Muscle of leg (tissue), 11 donors: Measurements from ENCODE around the gene PON2. TPM values are rescaled to one million over a fixed set of nuclear protein-coding genes. Genes with fewer than 3 reads are reported as not detected.
"Not testable (repeated sequence)": the region's sequence is repeated elsewhere in the genome, so short reads cannot be mapped to it uniquely, and the experiment has no call there.

ENCODE experiments used
- DNase-seq: peaks from one replicate; pipeline ENCODE4 v3.0.0; 2013
- H3K27ac ChIP-seq: one replicate; pipeline ENCODE4 v1.5.1; 2013; ENCODE audit warnings: mild to moderate bottlenecking, low read length, control low read depth
- H3K27me3 ChIP-seq: one replicate; pipeline ENCODE4 v1.6.1; 2013; ENCODE audit warnings: low read length; ENCODE audit not compliant: control insufficient read depth, insufficient read depth
- H3K36me3 ChIP-seq: one replicate; pipeline ENCODE4 v1.6.1; 2013; ENCODE audit warnings: low read length; ENCODE audit not compliant: control insufficient read depth, insufficient read depth
- H3K4me1 ChIP-seq: one replicate; pipeline ENCODE4 v1.6.1; 2013; ENCODE audit warnings: low read length; ENCODE audit not compliant: control insufficient read depth, insufficient read depth
- H3K4me3 ChIP-seq: one replicate; pipeline ENCODE4 v1.5.1; 2013; ENCODE audit warnings: low read length, control low read depth
- H3K9me3 ChIP-seq: replicated peaks from 2 replicates; pipeline ENCODE4 v1.6.1; 2013; ENCODE audit warnings: low read depth, low read length; ENCODE audit not compliant: control insufficient read depth
- WGBS: methylation state at CpG from one replicate; pipeline ENCODE4 v1.1.5; 2013; ENCODE audit warnings: missing lambda C conversion rate; ENCODE audit not compliant: insufficient coverage; 5-methylcytosine and 5-hydroxymethylcytosine counted together
- polyA plus RNA-seq, 8 donors: library from polyadenylated mRNA; unstranded; fragments of 120-200 nt; gene quantifications; one replicate each; pipeline versions ENCODE4 v1.2.1 to v1.2.3, GENCODE V29; 2013; ENCODE audit warnings: inconsistent platforms in 1 of 8, low replicate concordance in 1 of 8; ENCODE audit not compliant: insufficient read length in 8 of 8, insufficient read depth in 1 of 8
- total RNA-seq: library from RNA; stranded (reverse); fragments of 120-200 nt; gene quantifications from one replicate; pipeline ENCODE4 v1.2.4, GENCODE V29; 2013

The PON2 gene
- total and polyA plus RNA-seq, 9 donors = 66.7 to 153 (median 81.6) TPM

- no peak overlapping the region for H3K4me3 ChIP-seq
- DNase-seq = peak; percentile 87
- no peaks in the 10 kb centered on the region for H3K36me3 ChIP-seq
- peaks cover 27% of the 10 kb centered on the region for H3K4me1 ChIP-seq
- no peaks in the 10 kb centered on the region for H3K9me3 ChIP-seq
- no CpG with 5 or more reads among the region's 9 CpGs for WGBS
- H3K27me3 ChIP-seq = no peaks in the 10 kb centered on the region
- H3K27ac ChIP-seq = peak overlapping the region; percentile 86
These were observed 41.4 kb upstream of the PON2 start for GRCh38 chr7:95476072-95476847.

- peak; percentile 94 for DNase-seq
- no peaks in the 10 kb centered on the region for H3K27me3 ChIP-seq
- no peaks in the 10 kb centered on the region for H3K9me3 ChIP-seq
- H3K27ac ChIP-seq = peak overlapping the region; percentile 86
- H3K4me1 ChIP-seq = peaks cover 28% of the 10 kb centered on the region
- WGBS = 43% methylated on average over 1 of the region's 9 CpGs
- no peaks in the 10 kb centered on the region for H3K36me3 ChIP-seq
- no peak overlapping the region for H3K4me3 ChIP-seq
These were observed 38.6 kb upstream of the PON2 start for GRCh38 chr7:95473276-95473985.

DNA sequence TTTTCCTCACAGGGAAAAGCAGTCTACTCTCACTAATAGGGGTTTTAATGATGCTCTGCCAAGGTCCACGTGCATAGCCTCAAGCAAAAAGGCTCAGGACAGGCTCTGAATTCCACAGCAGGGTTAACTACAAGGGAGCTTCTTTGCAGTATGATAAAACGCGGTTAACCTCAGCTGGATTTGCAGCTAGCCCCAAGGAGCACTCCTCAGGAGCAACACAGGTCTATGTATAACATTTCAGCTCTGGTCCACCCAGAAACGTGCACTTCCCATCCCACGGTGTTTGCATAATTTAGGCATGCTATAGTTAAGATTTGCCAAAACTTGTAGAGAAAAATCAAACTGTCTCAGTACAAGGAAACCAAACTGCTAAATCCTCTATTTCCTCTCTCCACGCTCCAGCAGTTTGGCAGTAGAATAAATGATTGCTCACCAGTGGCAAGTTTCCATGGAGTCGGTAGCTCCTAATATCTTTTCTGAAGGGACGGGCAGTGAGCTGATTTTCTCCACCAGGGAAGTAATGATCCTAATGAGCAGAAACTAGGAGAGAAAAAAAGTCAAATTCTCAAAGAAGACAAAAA is 37.8 kb upstream of the PON2 start:
- peak overlapping the region; percentile 86 for H3K27ac ChIP-seq
- H3K4me3 ChIP-seq = no peak overlapping the region
- 12% methylated on average over 3 of the region's 8 CpGs for WGBS
- H3K4me1 ChIP-seq = peaks cover 25% of the 10 kb centered on the region
- H3K36me3 ChIP-seq = no peaks in the 10 kb centered on the region
- H3K27me3 ChIP-seq = no peaks in the 10 kb centered on the region
- H3K9me3 ChIP-seq = no peaks in the 10 kb centered on the region
- peak; percentile 92 for DNase-seq

- Histone ChIP-seq H3K4me3 (no peak overlapping the region), H3K4me1 (peaks cover 20% of the 10 kb centered on the region), H3K27ac (no peak overlapping the region), H3K36me3 (no peaks in the 10 kb centered on the region), H3K27me3 (no peaks in the 10 kb centered on the region), H3K9me3 (no peaks in the 10 kb centered on the region)
- 82% methylated on average over 2 of the region's 3 CpGs for WGBS
- DNase-seq = no peak
These were observed 36.2 kb upstream of the PON2 start for GRCh38 chr7:95471071-95471470.

DNA sequence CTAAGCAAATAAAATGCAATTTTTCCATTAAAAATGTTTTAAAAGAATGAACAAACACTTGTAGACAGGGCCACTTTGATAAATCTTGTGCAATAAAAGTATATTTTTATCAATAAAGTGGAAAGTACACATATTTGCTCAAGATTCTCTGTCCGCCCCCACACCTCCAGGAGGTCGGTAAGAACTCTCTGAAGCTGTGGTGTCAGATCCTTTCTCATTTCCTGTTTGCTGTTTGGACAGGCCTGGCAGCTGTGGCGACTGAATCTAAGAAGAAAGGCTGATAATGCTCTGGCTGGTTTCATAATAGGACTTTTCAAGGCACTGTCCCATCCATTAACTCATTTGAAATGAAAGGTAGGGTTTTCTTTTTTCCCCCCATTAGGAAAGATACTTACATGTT is 35.6 kb upstream of the PON2 start:
- H3K27me3 ChIP-seq = no peaks in the 10 kb centered on the region
- no peak overlapping the region for H3K4me3 ChIP-seq
- H3K4me1 ChIP-seq = peaks cover 19% of the 10 kb centered on the region
- no CpG with 5 or more reads among the region's 3 CpGs for WGBS
- no peak overlapping the region for H3K27ac ChIP-seq
- peak; percentile 51 for DNase-seq
- no peaks in the 10 kb centered on the region for H3K9me3 ChIP-seq
- no peaks in the 10 kb centered on the region for H3K36me3 ChIP-seq

DNA sequence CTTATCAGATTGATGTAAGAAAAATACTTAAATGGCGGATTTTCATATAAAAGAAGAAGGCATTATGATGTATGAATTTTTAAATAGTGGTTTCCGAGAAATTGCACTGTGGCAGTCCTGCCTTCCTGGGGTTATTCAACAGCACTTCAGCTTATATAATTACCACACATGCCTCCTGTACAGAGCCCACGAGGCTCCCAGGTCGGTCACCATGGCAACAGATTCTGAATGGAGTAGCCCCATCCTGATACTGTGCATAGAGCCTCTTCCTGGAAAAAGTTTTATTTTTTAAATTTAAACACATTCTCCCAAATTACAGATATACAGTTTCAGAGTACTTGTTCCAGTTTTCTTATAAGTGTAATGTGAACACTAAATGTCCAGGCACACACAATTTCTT is 35.0 kb upstream of the PON2 start:
- Histone ChIP-seq H3K36me3 (no peaks in the 10 kb centered on the region), H3K4me1 (peaks cover 19% of the 10 kb centered on the region), H3K9me3 (no peaks in the 10 kb centered on the region), H3K4me3 (no peak overlapping the region), H3K27ac (no peak overlapping the region), H3K27me3 (no peaks in the 10 kb centered on the region)
- WGBS = 40% methylated on average over 1 of the region's 4 CpGs
- DNase-seq = no peak

DNA sequence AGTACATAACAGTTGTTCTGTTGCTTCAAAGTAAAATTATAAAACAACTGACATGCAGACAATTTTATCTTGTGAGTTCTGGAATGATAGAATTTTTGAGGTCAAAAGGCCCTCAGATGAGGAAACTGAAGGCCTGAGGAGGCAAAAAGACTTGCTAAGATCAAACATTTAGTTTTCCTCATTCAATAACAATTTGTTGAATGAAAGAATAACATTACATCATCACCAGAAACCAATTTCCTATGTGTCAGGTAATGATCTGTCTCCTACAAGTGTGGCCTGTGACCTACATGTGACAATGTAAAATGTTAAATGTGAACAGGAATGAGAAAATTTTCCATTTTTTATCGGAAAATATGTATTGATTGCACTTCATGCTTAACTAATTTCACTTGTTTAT is 34.4 kb upstream of the PON2 start:
- no CpG with 5 or more reads among the region's 1 CpG for WGBS
- H3K4me1 ChIP-seq = peaks cover 16% of the 10 kb centered on the region
- H3K27me3 ChIP-seq = no peaks in the 10 kb centered on the region
- H3K4me3 ChIP-seq = no peak overlapping the region
- no peaks in the 10 kb centered on the region for H3K36me3 ChIP-seq
- DNase-seq = no peak
- no peak overlapping the region for H3K27ac ChIP-seq
- H3K9me3 ChIP-seq = no peaks in the 10 kb centered on the region

- no peak for DNase-seq
- no CpG with 5 or more reads among the region's 1 CpG for WGBS
- H3K4me1 ChIP-seq = peaks cover 14% of the 10 kb centered on the region
- no peak overlapping the region for H3K4me3 ChIP-seq
- H3K36me3 ChIP-seq = no peaks in the 10 kb centered on the region
- no peaks in the 10 kb centered on the region for H3K27me3 ChIP-seq
- H3K9me3 ChIP-seq = no peaks in the 10 kb centered on the region
- no peak overlapping the region for H3K27ac ChIP-seq
These were observed 33.2 kb upstream of the PON2 start for GRCh38 chr7:95467912-95468607.

DNA sequence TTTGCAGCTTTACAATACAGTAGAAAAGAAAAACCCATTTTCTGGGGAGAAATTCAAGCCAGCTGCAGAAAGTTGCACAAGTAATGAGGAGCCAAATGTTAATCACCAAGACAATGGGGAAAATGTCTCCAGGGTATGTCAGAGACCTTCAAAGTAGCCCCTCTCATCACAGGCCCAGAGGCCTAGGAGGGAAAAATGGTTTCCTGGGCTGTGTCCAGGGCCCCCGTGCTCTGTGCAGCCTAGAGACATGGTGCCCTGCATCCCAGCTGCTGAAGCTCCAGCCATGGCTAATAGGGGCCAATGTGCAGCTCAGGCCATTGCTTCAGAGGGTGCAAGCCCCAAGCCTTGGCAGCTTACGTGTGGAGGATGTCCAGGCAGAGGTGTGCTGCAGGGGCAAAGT is 25.8 kb upstream of the PON2 start:
- H3K4me1 ChIP-seq, H3K27me3 ChIP-seq, H3K27ac ChIP-seq, H3K4me3 ChIP-seq, DNase-seq, H3K36me3 ChIP-seq, H3K9me3 ChIP-seq: not testable (repeated sequence)
- WGBS = 82% methylated on average over 2 of the region's 2 CpGs

DNA sequence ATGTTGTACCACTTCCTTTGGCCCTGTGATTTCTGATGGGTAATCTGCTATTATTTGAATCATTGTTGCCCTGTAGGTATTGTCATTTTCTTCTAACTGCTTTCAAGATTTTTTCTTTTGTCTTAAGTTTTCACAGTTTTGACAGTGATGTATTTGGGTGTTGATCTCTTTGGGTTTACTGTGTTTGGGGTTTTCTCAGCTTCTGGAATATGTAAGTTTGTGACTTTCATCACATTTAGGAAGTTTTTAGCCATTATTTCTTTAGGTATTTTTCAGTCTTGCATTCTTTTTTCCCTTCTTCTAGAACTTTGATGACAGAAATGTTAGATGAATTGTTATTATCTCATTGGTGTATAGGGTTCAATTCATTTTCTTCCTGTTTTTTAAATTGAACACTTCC is 23.1 kb upstream of the PON2 start:
- Histone ChIP-seq H3K9me3 (peaks cover 3% of the 10 kb centered on the region), H3K27ac (no peak overlapping the region), H3K27me3 (no peaks in the 10 kb centered on the region), H3K4me1 (no peaks in the 10 kb centered on the region), H3K4me3 (no peak overlapping the region), H3K36me3 (no peaks in the 10 kb centered on the region)
- no peak for DNase-seq
